Caco-2 (cell line): Measurements from ENCODE around the gene TNRC18. TPM values are rescaled to one million over a fixed set of nuclear protein-coding genes. Genes with fewer than 3 reads are reported as not detected.
A peak's percentile ranks its signal among the peaks of the same experiment; 100 is the strongest.

ENCODE experiments used
- BruUV-seq: library from RNA; stranded (reverse); fragments of 400-500 nt; replicated peaks from 2 replicates; lab custom pipeline; 2021; lab: Mats Ljungman, UMichigan
- CTCF ChIA-PET: fragments of 300-600 bp; sonication (Branson Sonifier 250); formaldehyde crosslinking; loops from one replicate; lab custom pipeline; 2022; ENCODE audit warnings: antibody characterized with exemption; lab: Charles Lee
- POLR2A ChIA-PET: fragments of 300-600 bp; sonication (Branson Sonifier 250); formaldehyde crosslinking; loops from one replicate; lab custom pipeline; 2022; ENCODE audit warnings: antibody characterized with exemption; lab: Charles Lee
- DNase-seq, 2 experiments: peaks; one replicate each; pipeline versions ENCODE4 v3.0.0 to v3.0.0-alpha.2; 2020 to 2022
- H3K27me3 ChIP-seq: replicated peaks from 2 replicates; pipeline ENCODE4 v1.6.0; 2011; ENCODE audit warnings: low read length; ENCODE audit not compliant: control insufficient read depth, insufficient read depth
- H3K36me3 ChIP-seq: 2 replicates; pipeline ENCODE4 v1.5.1; 2011; ENCODE audit warnings: low read length; ENCODE audit not compliant: control insufficient read depth, insufficient read depth
- H3K4me1 ChIP-seq: fragments of 250-450 bp; sonication (Bioruptor Pico); 2 replicates; pipeline ENCODE4 v1.5.1; 2020; ENCODE audit warnings: mild to moderate bottlenecking
- H3K4me3 ChIP-seq: 2 replicates; pipeline ENCODE4 v1.5.1; 2011; ENCODE audit warnings: low read depth, mild to moderate bottlenecking, control low read depth, low read length
- H3K9me3 ChIP-seq: fragments of 250-450 bp; sonication (Bioruptor Pico); 2 replicates; pipeline ENCODE4 v1.5.1; 2020; ENCODE audit warnings: mild to moderate bottlenecking, moderate library complexity
- H3K27ac Mint-ChIP-seq: one replicate; pipeline ENCODE4 v1.8.0; 2022; ENCODE audit warnings: mixed read lengths; ENCODE audit not compliant: unreplicated experiment
- H3K27me3 Mint-ChIP-seq: one replicate; pipeline ENCODE4 v1.8.0; 2022; ENCODE audit warnings: mixed read lengths; ENCODE audit not compliant: insufficient read depth, unreplicated experiment
- H3K36me3 Mint-ChIP-seq: one replicate; pipeline ENCODE4 v1.8.0; 2022; ENCODE audit warnings: mild to moderate bottlenecking, mixed read lengths; ENCODE audit not compliant: insufficient read depth, unreplicated experiment
- H3K4me1 Mint-ChIP-seq: one replicate; pipeline ENCODE4 v1.8.0; 2022; ENCODE audit warnings: low read depth, mixed read lengths; ENCODE audit not compliant: unreplicated experiment
- H3K4me3 Mint-ChIP-seq: one replicate; pipeline ENCODE4 v1.8.0; 2022; ENCODE audit warnings: mild to moderate bottlenecking, moderate library complexity, mixed read lengths; ENCODE audit not compliant: unreplicated experiment
- H3K9me3 Mint-ChIP-seq: one replicate; pipeline ENCODE4 v1.8.0; 2022; ENCODE audit warnings: mixed read lengths; ENCODE audit not compliant: unreplicated experiment
- CTCF ChIP-seq, 2 experiments: fragments of 200-600 bp in 1 of 2; IDR thresholded peaks; 1 replicate in 1 of 2; 2 replicates in 1 of 2; pipeline versions ENCODE4 v1.5.1 to v1.8.0; 2011 to 2022; ENCODE audit warnings: antibody characterized with exemption in 1 of 2, control low read depth in 1 of 2, inconsistent platforms in 1 of 2, low read depth in 1 of 2, low read length in 1 of 2, mild to moderate bottlenecking in 1 of 2, moderate library complexity in 1 of 2; ENCODE audit not compliant: insufficient read depth in 1 of 2, severe bottlenecking in 1 of 2, unreplicated experiment in 1 of 2
- intact Hi-C: fragments of 100-400 bp; cut with micrococcal nuclease; formaldehyde crosslinking; loops from one replicate; pipeline ENCODE4 v1.10.0; 2022; ENCODE audit not compliant: unreplicated experiment
- total RNA-seq: library from RNA; stranded (reverse); gene quantifications from 2 replicates; pipeline ENCODE4 v1.2.3, GENCODE V29; 2022

TNRC18 gene
- total RNA-seq, 1 experiment from 2014 or later, result 75.6 TPM

GRCh38 chr7:5300366-5300765, 123.3 kb downstream of the TNRC18 start:
- Mint-ChIP-seq H3K27me3 (no peaks in the 10 kb centered on the region), H3K4me3 (no peak overlapping the region), H3K27ac (no peak overlapping the region), H3K9me3 (peaks cover 6% of the 10 kb centered on the region), H3K4me1 (no peaks in the 10 kb centered on the region), H3K36me3 (peaks cover 82% of the 10 kb centered on the region)
- ChIA-PET POLR2A (no interaction called here), CTCF (no interaction called here)
- no peak for DNase-seq
- Histone ChIP-seq H3K4me1 (no peaks in the 10 kb centered on the region), H3K36me3 (no peaks in the 10 kb centered on the region; the same call in 1 of the 2 replicates), H3K9me3 (no peaks in the 10 kb centered on the region), H3K4me3 (no peak overlapping the region), H3K27me3 (no peaks in the 10 kb centered on the region)
- no TSS peak for BruUV-seq
- TF ChIP-seq CTCF (IDR thresholded peaks at IDR 0.05; ENCODE audit: insufficient read depth in 1 of 2, low read depth in 1 of 2, low read length in 1 of 2, severe bottlenecking in 1 of 2, unreplicated experiment in 1 of 2), result no peak
- intact Hi-C loops, result no loop called here

- POLR2A ChIA-PET, result no interaction called here
- intact Hi-C loops, result no loop called here
- BruUV-seq, result no TSS peak
Measured at GRCh38 chr7:5296611-5297226, 126.9 kb downstream of the TNRC18 start.

GRCh38 chr7:5296015-5296610, 127.5 kb downstream of the TNRC18 start:
- Histone ChIP-seq H3K36me3 (peaks cover 7% of the 10 kb centered on the region), H3K9me3 (no peaks in the 10 kb centered on the region), H3K27me3 (no peaks in the 10 kb centered on the region), H3K4me3 (no peak overlapping the region), H3K4me1 (no peaks in the 10 kb centered on the region)
- H3K4me3 Mint-ChIP-seq, result no peak overlapping the region
- H3K9me3 Mint-ChIP-seq, result peaks cover 6% of the 10 kb centered on the region
- no peaks in the 10 kb centered on the region for H3K4me1 Mint-ChIP-seq
- no TSS peak for BruUV-seq
- intact Hi-C loops, result no loop called here
- ChIA-PET POLR2A (no interaction called here), CTCF (no interaction called here)
- H3K36me3 Mint-ChIP-seq, result peaks cover 53% of the 10 kb centered on the region
- H3K27me3 Mint-ChIP-seq, result no peaks in the 10 kb centered on the region
- no peak overlapping the region for H3K27ac Mint-ChIP-seq
- DNase-seq, result no peak
- TF ChIP-seq CTCF (IDR thresholded peaks at IDR 0.05; ENCODE audit: insufficient read depth in 1 of 2, low read depth in 1 of 2, low read length in 1 of 2, severe bottlenecking in 1 of 2, unreplicated experiment in 1 of 2), result no peak

More at GRCh38 chr7:5296611-5297226, 126.9 kb downstream of the TNRC18 start:
- no peak overlapping the region for H3K4me3 Mint-ChIP-seq
- peak overlapping the region; percentile 82 for H3K27ac Mint-ChIP-seq
- Histone ChIP-seq H3K27me3 (no peaks in the 10 kb centered on the region), H3K4me3 (no peak overlapping the region), H3K4me1 (no peaks in the 10 kb centered on the region), H3K9me3 (no peaks in the 10 kb centered on the region), H3K36me3 (peaks cover 7% of the 10 kb centered on the region)
- H3K27me3 Mint-ChIP-seq, result no peaks in the 10 kb centered on the region
- CTCF ChIA-PET, result no interaction called here
- H3K4me1 Mint-ChIP-seq, result no peaks in the 10 kb centered on the region
- no peak for DNase-seq
- no peak for TF ChIP-seq CTCF (IDR thresholded peaks at IDR 0.05; ENCODE audit: insufficient read depth in 1 of 2, low read depth in 1 of 2, low read length in 1 of 2, severe bottlenecking in 1 of 2, unreplicated experiment in 1 of 2)
- H3K9me3 Mint-ChIP-seq, result peaks cover 6% of the 10 kb centered on the region
- H3K36me3 Mint-ChIP-seq, result peaks cover 58% of the 10 kb centered on the region
